Endodermal cell (in vitro differentiated cells): ENCODE data around the gene KCNIP4. TPM values are rescaled to one million over a fixed set of nuclear protein-coding genes. Genes with fewer than 3 reads are reported as not detected.
"Not testable (repeated sequence)": the region's sequence is repeated elsewhere in the genome, so short reads cannot be mapped to it uniquely, and the experiment has no call there.

Experiments
- DNase-seq: peaks from one replicate; pipeline ENCODE4 v3.0.0-alpha.2; 2017
- H3K27ac ChIP-seq: 2 replicates; pipeline ENCODE4 v1.5.1; 2013; ENCODE audit warnings: mild to moderate bottlenecking, low read depth, low read length, moderate library complexity
- H3K27me3 ChIP-seq: 2 replicates; pipeline ENCODE4 v1.6.1; 2013; ENCODE audit warnings: mild to moderate bottlenecking, low read length, moderate library complexity; ENCODE audit not compliant: insufficient read depth, control insufficient read depth, poor library complexity, severe bottlenecking
- H3K36me3 ChIP-seq: 2 replicates; pipeline ENCODE4 v1.7.0; 2013; ENCODE audit warnings: mild to moderate bottlenecking, low read length, moderate library complexity; ENCODE audit not compliant: control insufficient read depth, insufficient read depth
- H3K4me1 ChIP-seq: one replicate; pipeline ENCODE4 v1.7.0; 2013; ENCODE audit warnings: low read length; ENCODE audit not compliant: control insufficient read depth, insufficient read depth
- H3K4me3 ChIP-seq: 2 replicates; pipeline ENCODE4 v1.5.1; 2013; ENCODE audit warnings: mild to moderate bottlenecking, low read length, moderate library complexity
- H3K9ac ChIP-seq: 2 replicates; pipeline ENCODE4 v1.6.1; 2013; ENCODE audit warnings: mild to moderate bottlenecking, low read length, moderate library complexity; ENCODE audit not compliant: poor library complexity, severe bottlenecking; ENCODE audit errors: extremely low read depth
- H3K9me3 ChIP-seq: 2 replicates; pipeline ENCODE4 v1.6.1; 2013; ENCODE audit warnings: mild to moderate bottlenecking, low read length, moderate library complexity; ENCODE audit not compliant: control insufficient read depth
- H3K27ac Mint-ChIP-seq: 2 replicates; pipeline ENCODE4 v1.8.0; 2020; ENCODE audit warnings: mixed read lengths
- H3K27me3 Mint-ChIP-seq: 2 replicates; pipeline ENCODE4 v1.8.0; 2021; ENCODE audit warnings: mild to moderate bottlenecking, mixed read lengths; ENCODE audit not compliant: insufficient read depth
- H3K36me3 Mint-ChIP-seq: 2 replicates; pipeline ENCODE4 v1.8.0; 2020; ENCODE audit warnings: low read depth, mixed read lengths
- H3K4me1 Mint-ChIP-seq: 2 replicates; pipeline ENCODE4 v1.8.0; 2020; ENCODE audit warnings: mixed read lengths
- H3K4me3 Mint-ChIP-seq: 2 replicates; pipeline ENCODE4 v1.8.0; 2020; ENCODE audit warnings: mild to moderate bottlenecking, moderate library complexity, mixed read lengths
- H3K9me3 Mint-ChIP-seq: 2 replicates; pipeline ENCODE4 v1.8.0; 2020; ENCODE audit warnings: mild to moderate bottlenecking, mixed read lengths
- CTCF ChIP-seq: fragments of 200-600 bp; sonication (generic); conservative IDR thresholded peaks from 2 replicates; pipeline ENCODE4 v1.5.0; 2021; ENCODE audit warnings: antibody characterized with exemption, mild to moderate bottlenecking
- WGBS, 2 experiments: methylation state at CpG; one replicate each; pipeline versions ENCODE4 v1.1.5 to v1.1.7; 2013; ENCODE audit warnings: missing lambda C conversion rate in 2 of 2, mixed read lengths in 1 of 2; ENCODE audit not compliant: insufficient coverage in 1 of 2, insufficient read length in 1 of 2; 5-methylcytosine and 5-hydroxymethylcytosine counted together
- total RNA-seq, 2 donors: library from RNA; stranded (reverse); fragmentation: NEBNext Ultra II Directional in 1 of 2; extraction: Animal tissue kit (Norgen Biotek cat#: 25700) in 1 of 2; gene quantifications; 2 replicates in 1 of 2; 3 replicates in 1 of 2; pipeline ENCODE4 v1.2.1, GENCODE V29; 2021

KCNIP4 gene
- total RNA-seq, 2 donors from 2014 or later, result not detected

- Histone ChIP-seq H3K27me3 (no peaks in the 10 kb centered on the region), H3K4me3 (no peak overlapping the region), H3K9me3 (no peaks in the 10 kb centered on the region), H3K27ac (no peak overlapping the region), H3K4me1 (peaks cover 34% of the 10 kb centered on the region), H3K36me3 (no peaks in the 10 kb centered on the region), H3K9ac (no peak overlapping the region)
- Mint-ChIP-seq H3K4me3 (no peak overlapping the region), H3K27ac (no peak overlapping the region), H3K4me1 (peaks cover 56% of the 10 kb centered on the region), H3K27me3 (no peaks in the 10 kb centered on the region), H3K36me3 (no peaks in the 10 kb centered on the region), H3K9me3 (no peaks in the 10 kb centered on the region)
- DNase-seq, result no peak
- 50% methylated on average over 1 of the region's 1 CpG; no CpG with 5 or more reads in 1 of the 2 experiments for WGBS, 2 experiments
- no peak for TF ChIP-seq CTCF
These were observed 584.9 kb downstream of the KCNIP4 start for GRCh38 chr4:21363701-21364100.

- H3K4me3 Mint-ChIP-seq, H3K27me3 Mint-ChIP-seq, H3K4me1 Mint-ChIP-seq, H3K27ac ChIP-seq, H3K4me1 ChIP-seq, H3K9ac ChIP-seq, H3K36me3 Mint-ChIP-seq, H3K27ac Mint-ChIP-seq, H3K36me3 ChIP-seq, H3K4me3 ChIP-seq, DNase-seq, H3K27me3 ChIP-seq: not testable (repeated sequence)
- WGBS, 2 experiments, result 95 to 100% methylated on average over 3 to 4 of the region's 4 CpGs
- H3K9me3 Mint-ChIP-seq, result peaks cover 11% of the 10 kb centered on the region
- peaks cover 17% of the 10 kb centered on the region for H3K9me3 ChIP-seq
These were observed 596.2 kb downstream of the KCNIP4 start for GRCh38 chr4:21352354-21352753.

- DNase-seq, result peak; percentile 52
- no peak overlapping the region for H3K27ac ChIP-seq
- no peak overlapping the region for H3K4me3 ChIP-seq
- peaks cover 7% of the 10 kb centered on the region for H3K27me3 Mint-ChIP-seq
- no peaks in the 10 kb centered on the region for H3K36me3 Mint-ChIP-seq
- H3K9me3 Mint-ChIP-seq, result peaks cover 4% of the 10 kb centered on the region
- peaks cover 23% of the 10 kb centered on the region for H3K9me3 ChIP-seq
- TF ChIP-seq CTCF, result no peak
- no peaks in the 10 kb centered on the region for H3K36me3 ChIP-seq
- no peak overlapping the region for H3K9ac ChIP-seq
- WGBS, 2 experiments, result 94% methylated on average over 1 of the region's 1 CpG; no CpG with 5 or more reads in 1 of the 2 experiments
- no peak overlapping the region for H3K27ac Mint-ChIP-seq
- no peak overlapping the region for H3K4me3 Mint-ChIP-seq
- H3K27me3 ChIP-seq, result peaks cover 15% of the 10 kb centered on the region
- H3K4me1 Mint-ChIP-seq, result peaks cover 6% of the 10 kb centered on the region
- no peaks in the 10 kb centered on the region for H3K4me1 ChIP-seq
These were observed 601.4 kb downstream of the KCNIP4 start for GRCh38 chr4:21347142-21347541.
